C4-2B (cell line): ENCODE measurements around the gene CRYAB.
"Not testable (repeated sequence)": the region's sequence is repeated elsewhere in the genome, so short reads cannot be mapped to it uniquely, and the experiment has no call there.

Source experiments
- H3K27ac ChIP-seq: fragments of 450-650 bp; 2 replicates; pipeline ENCODE4 v1.5.1; 2017
- ZFX ChIP-seq: fragments of 450-650 bp; IDR thresholded peaks from 2 replicates; pipeline ENCODE4 v1.6.1; 2017
- TF ChIP-seq, protein P1 (sequence below): fragments of 450-650 bp; conservative IDR thresholded peaks from 2 replicates; pipeline ENCODE4 v1.5.1; 2017; ENCODE audit warnings: mild to moderate bottlenecking

CRYAB gene

GRCh38 chr11:111905411-111905810 lies 6.2 kb downstream of the CRYAB start:
- TF ChIP-seq, protein P1, sequence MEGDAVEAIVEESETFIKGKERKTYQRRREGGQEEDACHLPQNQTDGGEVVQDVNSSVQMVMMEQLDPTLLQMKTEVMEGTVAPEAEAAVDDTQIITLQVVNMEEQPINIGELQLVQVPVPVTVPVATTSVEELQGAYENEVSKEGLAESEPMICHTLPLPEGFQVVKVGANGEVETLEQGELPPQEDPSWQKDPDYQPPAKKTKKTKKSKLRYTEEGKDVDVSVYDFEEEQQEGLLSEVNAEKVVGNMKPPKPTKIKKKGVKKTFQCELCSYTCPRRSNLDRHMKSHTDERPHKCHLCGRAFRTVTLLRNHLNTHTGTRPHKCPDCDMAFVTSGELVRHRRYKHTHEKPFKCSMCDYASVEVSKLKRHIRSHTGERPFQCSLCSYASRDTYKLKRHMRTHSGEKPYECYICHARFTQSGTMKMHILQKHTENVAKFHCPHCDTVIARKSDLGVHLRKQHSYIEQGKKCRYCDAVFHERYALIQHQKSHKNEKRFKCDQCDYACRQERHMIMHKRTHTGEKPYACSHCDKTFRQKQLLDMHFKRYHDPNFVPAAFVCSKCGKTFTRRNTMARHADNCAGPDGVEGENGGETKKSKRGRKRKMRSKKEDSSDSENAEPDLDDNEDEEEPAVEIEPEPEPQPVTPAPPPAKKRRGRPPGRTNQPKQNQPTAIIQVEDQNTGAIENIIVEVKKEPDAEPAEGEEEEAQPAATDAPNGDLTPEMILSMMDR, result no peak
- TF ChIP-seq ZFX, result no peak
- H3K27ac ChIP-seq, result no peak overlapping the region

GRCh38 chr11:111886844-111887243 lies 24.7 kb downstream of the CRYAB start:
- TF ChIP-seq, protein P1, result no peak
- TF ChIP-seq ZFX, result no peak
- H3K27ac ChIP-seq, result no peak overlapping the region

DNA sequence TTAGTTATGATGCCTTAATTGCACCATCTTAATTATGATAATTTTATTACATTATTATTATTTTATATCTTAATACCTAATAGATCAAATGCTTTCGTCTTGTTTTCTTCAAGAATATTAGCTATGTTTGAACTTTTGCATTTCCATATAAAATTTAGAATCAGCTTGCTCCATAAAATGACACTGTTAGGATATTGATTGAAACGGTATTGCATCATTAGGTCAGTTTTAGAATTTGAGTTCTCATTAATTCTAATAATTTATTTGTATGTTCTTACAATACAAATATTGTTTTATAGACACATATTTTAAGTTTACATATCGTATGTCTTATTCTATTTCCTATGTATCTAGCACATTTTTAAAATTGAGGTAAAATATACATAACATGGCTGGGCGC lies 25.5 kb downstream of the CRYAB start:
- TF ChIP-seq, protein P1, result no peak
- no peak for TF ChIP-seq ZFX
- no peak overlapping the region for H3K27ac ChIP-seq

GRCh38 chr11:111885053-111885452 lies 26.5 kb downstream of the CRYAB start:
- not testable (repeated sequence) for H3K27ac ChIP-seq

DNA sequence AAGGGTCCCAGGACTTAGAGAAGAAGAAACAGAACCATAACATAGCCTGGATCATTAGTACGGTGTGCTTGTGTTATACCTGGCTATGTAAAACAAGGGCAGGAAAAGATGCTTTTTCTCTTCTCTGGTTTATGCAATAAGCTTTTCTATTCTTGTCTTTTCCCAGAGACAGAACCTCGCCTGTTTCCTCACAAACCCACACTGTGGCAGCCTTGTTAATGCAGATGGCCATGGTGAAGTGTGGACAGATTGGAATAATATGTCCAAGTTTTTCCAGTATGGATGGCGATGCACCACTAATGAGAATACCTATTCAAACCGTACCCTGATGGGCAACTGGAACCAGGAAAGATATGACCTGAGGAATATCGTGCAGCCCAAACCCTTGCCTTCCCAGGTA lies 29.4 kb downstream of the CRYAB start:
- TF ChIP-seq, protein P1, result no peak
- no peak for TF ChIP-seq ZFX
- H3K27ac ChIP-seq, result no peak overlapping the region

- TF ChIP-seq, protein P1, result no peak
- TF ChIP-seq ZFX, result no peak
- peak overlapping the region; percentile 86 for H3K27ac ChIP-seq
Measured at GRCh38 chr11:111879637-111879960, 32.0 kb downstream of the CRYAB start.

DNA sequence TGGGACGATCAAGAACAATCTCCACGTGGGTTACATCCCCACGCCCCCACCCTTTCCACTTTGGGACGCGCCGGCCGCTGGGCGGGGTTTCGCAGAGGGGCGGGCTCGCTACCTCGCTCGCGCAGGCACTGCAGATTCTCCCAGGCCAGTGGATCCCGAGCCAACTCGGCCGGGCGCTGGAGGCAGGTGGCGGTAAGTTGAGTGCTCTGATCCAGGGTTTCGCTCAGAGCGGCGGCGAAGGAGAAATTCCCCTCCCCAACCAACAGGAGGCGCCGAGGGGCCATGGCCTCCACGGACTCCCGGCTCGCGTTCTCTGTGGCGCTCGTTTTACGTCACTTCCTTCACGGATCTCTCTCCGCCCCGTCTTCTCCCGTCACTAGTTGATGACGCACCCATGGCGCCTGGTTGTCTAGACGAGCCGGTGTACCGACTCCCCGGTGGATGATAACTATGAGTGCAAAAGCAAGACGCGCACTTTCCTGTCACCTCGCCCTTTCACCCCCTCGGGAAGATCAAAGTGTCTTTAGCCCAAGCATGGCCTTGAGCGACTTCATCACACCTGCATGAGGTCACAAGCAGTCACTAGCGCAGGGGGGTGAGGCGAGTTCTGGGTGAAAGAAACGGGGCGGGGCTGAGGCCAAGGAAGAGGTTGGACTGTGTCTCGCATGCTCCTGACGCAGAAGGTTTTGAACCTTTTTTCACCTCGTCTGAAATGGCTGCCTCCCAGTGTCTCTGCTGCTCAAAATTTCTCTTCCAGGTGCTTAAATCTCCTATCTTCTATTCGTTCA lies 32.5 kb downstream of the CRYAB start, which contains the start of the genes CFAP68 and FDXACB1:
CFAP68 (plus strand) TSS at position 693 of the 788 bp plus-strand sequence; CDS start at position 713, 20 bp downstream.
FDXACB1 (minus strand) TSS at position 317 of the 788 bp plus-strand sequence; CDS start at position 284, 33 bp downstream.
- peak; percentile 24; the same call in 1 of the 2 replicates for TF ChIP-seq ZFX
- TF ChIP-seq, protein P1, result peak; percentile 99
- peak within 1 kb of the TSS; percentile 86 for H3K27ac ChIP-seq
